Measurements from ENCODE around the gene CA12.
"Not testable (repeated sequence)": the region's sequence is repeated elsewhere in the genome, so short reads cannot be mapped to it uniquely, and the experiment has no call there.

The CA12 gene

GRCh38 chr15:63339006-63339766, 42.5 kb downstream of the CA12 start:
- DNase-seq = peak in 3 of 51 donors; percentile 10 to 44 (median 16)

- DNase-seq = no peak
These were observed 43.5 kb downstream of the CA12 start for GRCh38 chr15:63338170-63338569.

- no peak for DNase-seq
These were observed 44.6 kb downstream of the CA12 start for GRCh38 chr15:63337046-63337445.

GRCh38 chr15:63335543-63336240, 46.0 kb downstream of the CA12 start:
- DNase-seq = no peak

- no peak for DNase-seq
These were observed 46.8 kb downstream of the CA12 start for GRCh38 chr15:63334821-63335220.

- no peak for DNase-seq
These were observed 49.1 kb downstream of the CA12 start for GRCh38 chr15:63332367-63333124.

- peak in 1 of 51 donors; percentile 9 for DNase-seq
These were observed 50.2 kb downstream of the CA12 start for GRCh38 chr15:63331456-63331855.

GRCh38 chr15:63330926-63331325, 50.7 kb downstream of the CA12 start:
- no peak for DNase-seq

- DNase-seq = no peak
These were observed 51.9 kb downstream of the CA12 start for GRCh38 chr15:63329567-63330350.

GRCh38 chr15:63327648-63328421, 53.8 kb downstream of the CA12 start:
- DNase-seq = no peak

GRCh38 chr15:63324770-63325169, 56.9 kb downstream of the CA12 start:
- no peak for DNase-seq

- DNase-seq = peak in 11 of 51 donors; percentile 3 to 53 (median 21)
These were observed 57.7 kb downstream of the CA12 start for GRCh38 chr15:63323798-63324563.

- peak in 6 of 51 donors; percentile 2 to 21 (median 10) for DNase-seq
These were observed 59.1 kb downstream of the CA12 start for GRCh38 chr15:63322541-63322940.

GRCh38 chr15:63321462-63321861, 60.2 kb downstream of the CA12 start:
- no peak for DNase-seq

GRCh38 chr15:63320981-63321380, 60.7 kb downstream of the CA12 start:
- not testable (repeated sequence) for DNase-seq

- DNase-seq = not testable (repeated sequence)
These were observed 61.2 kb downstream of the CA12 start for GRCh38 chr15:63320446-63320845.

- no peak for DNase-seq
These were observed 62.6 kb downstream of the CA12 start for GRCh38 chr15:63319065-63319464.

- DNase-seq = no peak
These were observed 63.3 kb downstream of the CA12 start for GRCh38 chr15:63318344-63318743.

GRCh38 chr15:63314409-63314808, 67.2 kb downstream of the CA12 start:
- DNase-seq = no peak

- DNase-seq = no peak
These were observed 67.8 kb downstream of the CA12 start for GRCh38 chr15:63313825-63314224.
